HepG2 (cell line): Measurements from ENCODE around the gene KIAA0825. TPM values are rescaled to one million over a fixed set of nuclear protein-coding genes. Genes with fewer than 3 reads are reported as not detected.

Source experiments
- ATAC-seq: fragments of 200-7000 bp; cut with Tn5 transposase; 3 replicates; pipeline ENCODE4 v1.9.1; 2020; ENCODE audit warnings: mild to moderate bottlenecking, moderate library complexity
- BruUV-seq: library from RNA; stranded (reverse); fragments of 400-500 nt; replicated peaks from 2 replicates; lab custom pipeline; 2021; lab: Mats Ljungman, UMichigan
- CTCF ChIA-PET: fragments of 300-600 bp; formaldehyde crosslinking; extraction: SDS; loops from one replicate; lab custom pipeline; 2021; ENCODE audit warnings: low total read pairs, inconsistent platforms, low intra/inter-chr PET ratio; lab: Yijun Ruan, JAX
- POLR2A ChIA-PET: fragments of 350-600 bp; sonication (Branson Sonifier 250); formaldehyde crosslinking; loops from one replicate; lab custom pipeline; 2020; ENCODE audit warnings: antibody characterized with exemption, inconsistent platforms; lab: Yijun Ruan, JAX
- DNase-seq: peaks from one replicate; pipeline ENCODE4 v3.0.0-alpha.2; 2015; ENCODE audit warnings: low spot score
- FAIRE-seq: peaks from 3 replicates; lab custom pipeline; 2011; peaks lifted over from hg19 to GRCh38; lab: Jason Lieb, UNC
- H2AFZ ChIP-seq: one replicate; pipeline ENCODE4 v1.6.1; 2011; ENCODE audit warnings: low read length, inconsistent platforms
- H3K27ac ChIP-seq: fragments of 300-600 bp; 3 replicates; pipeline ENCODE4 v1.8.0; 2011; ENCODE audit warnings: mixed run types, mild to moderate bottlenecking, mixed read lengths, low read length, inconsistent platforms; ENCODE audit not compliant: insufficient read depth; ENCODE audit errors: extremely low read length
- H3K27me3 ChIP-seq, 2 experiments: fragments of 200-600 bp in 1 of 2; 2 replicates in 1 of 2; 3 replicates in 1 of 2; pipeline versions ENCODE4 v1.6.0 to v1.8.0; 2011; ENCODE audit warnings: low read length in 2 of 2, mild to moderate bottlenecking in 2 of 2, moderate library complexity in 2 of 2, inconsistent platforms in 1 of 2; ENCODE audit not compliant: insufficient read depth in 2 of 2, control insufficient read depth in 1 of 2
- H3K36me3 ChIP-seq, 2 experiments: fragments of 200-600 bp in 1 of 2; replicated peaks in 1 of 2; 2 replicates in 1 of 2; 3 replicates in 1 of 2; pipeline versions ENCODE4 v1.5.1 to v1.8.0; 2011; ENCODE audit warnings: low read length in 2 of 2, inconsistent platforms in 1 of 2; ENCODE audit not compliant: insufficient read depth in 2 of 2, control insufficient read depth in 1 of 2
- H3K4me1 ChIP-seq: 2 replicates; pipeline ENCODE4 v1.5.1; 2012; ENCODE audit warnings: low read length, inconsistent platforms; ENCODE audit not compliant: insufficient read depth
- H3K4me2 ChIP-seq: 2 replicates; pipeline ENCODE4 v1.6.0; 2011; ENCODE audit warnings: low read depth, low read length, inconsistent platforms
- H3K4me3 ChIP-seq, 3 experiments: fragments of 200-600 bp in 1 of 3; sonication (generic), shearing (Covaris generic) in 1 of 3; replicated peaks in 1 of 3; 2 replicates each; pipeline ENCODE4 v1.5.1; 2011 to 2016; ENCODE audit warnings: low read length in 3 of 3, inconsistent platforms in 2 of 3, low read depth in 2 of 3, mild to moderate bottlenecking in 2 of 3, control low read depth in 1 of 3, mixed read lengths in 1 of 3; ENCODE audit not compliant: insufficient read depth in 1 of 3
- H3K79me2 ChIP-seq: one replicate; pipeline ENCODE4 v1.6.1; 2011; ENCODE audit warnings: low read length, inconsistent platforms; ENCODE audit not compliant: insufficient read depth
- H3K9ac ChIP-seq: 2 replicates; pipeline ENCODE4 v1.6.0; 2011; ENCODE audit warnings: mild to moderate bottlenecking, low read depth, low read length, inconsistent platforms; ENCODE audit not compliant: insufficient read depth
- H3K9me3 ChIP-seq: 2 replicates; pipeline ENCODE4 v1.5.1; 2012; ENCODE audit warnings: mild to moderate bottlenecking, low read length
- H4K20me1 ChIP-seq: 2 replicates; pipeline ENCODE4 v1.6.0; 2011; ENCODE audit warnings: inconsistent platforms, mild to moderate bottlenecking, low read length, moderate library complexity; ENCODE audit not compliant: insufficient read depth
- AGO2 ChIP-seq: fragments of 200-400 bp; formaldehyde crosslinking; optimal IDR thresholded peaks from 2 replicates; pipeline ENCODE3; 2017; ENCODE audit warnings: mild to moderate bottlenecking, low read depth, low read length, moderate library complexity
- ARNTL ChIP-seq: sonication (generic); formaldehyde crosslinking; IDR thresholded peaks from 2 replicates; pipeline ENCODE4 v1.4.0; 2020; ENCODE audit warnings: mild to moderate bottlenecking, missing genetic modification reagents
- ATRX ChIP-seq: sonication (generic); formaldehyde crosslinking; IDR thresholded peaks from 2 replicates; pipeline ENCODE4 v1.4.0; 2020; ENCODE audit warnings: missing genetic modification reagents, borderline replicate concordance
- FOXC1 ChIP-seq: sonication (generic); formaldehyde crosslinking; IDR thresholded peaks from 2 replicates; pipeline ENCODE4 v1.8.0; 2022; ENCODE audit warnings: mild to moderate bottlenecking, missing genetic modification reagents, borderline replicate concordance
- GLMP ChIP-seq: sonication (generic); formaldehyde crosslinking; IDR thresholded peaks from 2 replicates; pipeline ENCODE4 v1.9.0; 2021; ENCODE audit warnings: missing genetic modification reagents, mild to moderate bottlenecking, borderline replicate concordance
- JUND ChIP-seq: sonication (generic); formaldehyde crosslinking; IDR thresholded peaks from 2 replicates; pipeline ENCODE4 v1.8.0; 2022; ENCODE audit warnings: mild to moderate bottlenecking, missing genetic modification reagents
- PLSCR1 ChIP-seq: sonication (generic); formaldehyde crosslinking; IDR thresholded peaks from 2 replicates; pipeline ENCODE4 v1.5.0; 2020; ENCODE audit warnings: missing genetic modification reagents, mild to moderate bottlenecking, borderline replicate concordance
- RFX3 ChIP-seq: IDR thresholded peaks from 2 replicates; pipeline ENCODE4 v1.6.1; 2016; ENCODE audit warnings: missing biosample characterization, missing genetic modification reagents
- TAF15 ChIP-seq: fragments of 200-400 bp; formaldehyde crosslinking; IDR thresholded peaks from one replicate; pipeline ENCODE4 v1.6.1; 2018; ENCODE audit warnings: mild to moderate bottlenecking, low read depth, low read length; ENCODE audit not compliant: poor library complexity, severe bottlenecking
- USF2 ChIP-seq, 2 experiments: sonication (generic) in 1 of 2; formaldehyde crosslinking in 1 of 2; IDR thresholded peaks; 2 replicates each; pipeline versions ENCODE4 v1.5.1 to v1.6.1; 2011 to 2020; ENCODE audit warnings: borderline replicate concordance in 1 of 2, low read depth in 1 of 2, low read length in 1 of 2, mild to moderate bottlenecking in 1 of 2, missing genetic modification reagents in 1 of 2, moderate library complexity in 1 of 2
- ZFP1 ChIP-seq: IDR thresholded peaks from 2 replicates; pipeline ENCODE4 v1.6.1; 2016
- ZNF3 ChIP-seq: IDR thresholded peaks from 2 replicates; pipeline ENCODE4 v1.7.0; 2017; ENCODE audit warnings: inconsistent platforms
- ZNF343 ChIP-seq: sonication (generic); formaldehyde crosslinking; IDR thresholded peaks from 2 replicates; pipeline ENCODE4 v1.4.0; 2020; ENCODE audit warnings: mild to moderate bottlenecking, missing genetic modification reagents
- ZNF430 ChIP-seq: sonication (generic); formaldehyde crosslinking; IDR thresholded peaks from 2 replicates; pipeline ENCODE4 v1.9.0; 2021; ENCODE audit warnings: mild to moderate bottlenecking, missing genetic modification reagents
- ZNF644 ChIP-seq: IDR thresholded peaks from 2 replicates; pipeline ENCODE4 v1.6.1; 2016; ENCODE audit warnings: low read depth
- ZNF879 ChIP-seq: sonication (generic); formaldehyde crosslinking; IDR thresholded peaks from 2 replicates; pipeline ENCODE4 v1.8.1; 2023; ENCODE audit warnings: missing genetic modification reagents
- WGBS: methylation state at CpG from one replicate; pipeline ENCODE4 v1.1.6; 2017; ENCODE audit warnings: low lambda C conversion rate; 5-methylcytosine and 5-hydroxymethylcytosine counted together
- in situ Hi-C: cut with HindIII; loops from 2 replicates; pipeline ENCODE4 v1.10.0; 2017; ENCODE audit warnings: low pct_unique_long_range_greater_than_20kb; ENCODE audit not compliant: extremely low pct_ligation_motif_present
- intact Hi-C: fragments of 100-400 bp; cut with micrococcal nuclease; formaldehyde crosslinking; loops from one replicate; pipeline ENCODE4 v1.10.0; 2022; ENCODE audit not compliant: unreplicated experiment
- polyA plus RNA-seq, 8 experiments: library from polyadenylated mRNA; depleted of rRNA in 3 of 8; stranded (reverse) in 7 of 8; unstranded in 1 of 8; fragments of >200 nt; fragmentation: Illumina TruSeq in 4 of 8; extraction: Trizol in 4 of 8; gene quantifications; 2 replicates each; pipeline versions ENCODE4 v1.2.1 to v1.2.3, GENCODE V29; 2011 to 2016; ENCODE audit warnings: low read depth in 4 of 8, missing spikeins in 1 of 8, mixed read lengths in 1 of 8; ENCODE audit not compliant: insufficient read depth in 1 of 8
- total RNA-seq, 5 experiments: library from RNA; depleted of rRNA; stranded (reverse); fragments of >200 nt; fragmentation: Illumina TruSeq; extraction: Trizol; gene quantifications; 2 replicates each; pipeline ENCODE4 v1.2.3, GENCODE V29; 2016; ENCODE audit warnings: low read depth in 1 of 5
- TF ChIP-seq, protein P1 (sequence below): IDR thresholded peaks from 2 replicates; pipeline ENCODE4 v1.6.1; 2016; ENCODE audit warnings: mild to moderate bottlenecking
- TF ChIP-seq, protein P2 (sequence below): sonication (generic); formaldehyde crosslinking; IDR thresholded peaks from 2 replicates; pipeline ENCODE4 v1.4.0; 2020; ENCODE audit warnings: missing genetic modification reagents

The KIAA0825 gene
- total and polyA plus RNA-seq, 2 of the 13 experiments (the other 11 are each of a cell fraction or from before 2014, with no cell fraction given), result 0.05 to 0.51 TPM

DNA sequence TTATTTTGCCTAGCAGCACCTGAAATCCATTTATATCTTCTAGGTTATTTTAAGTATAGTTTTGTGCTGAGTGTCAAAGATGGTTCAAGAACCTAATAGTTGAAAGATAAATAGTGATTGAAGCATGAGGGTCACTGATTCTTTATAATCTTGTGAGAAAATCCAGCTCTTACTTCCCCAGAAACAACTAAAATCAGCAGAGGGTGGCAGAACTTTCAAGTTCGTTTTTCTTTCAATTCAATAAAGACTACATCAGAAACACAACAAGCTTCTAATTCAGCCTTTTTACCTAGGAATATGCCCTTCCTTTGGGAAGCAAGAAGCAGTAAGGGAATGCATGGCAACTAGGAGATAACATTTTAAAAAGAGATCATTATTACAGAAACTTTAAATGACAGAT is 202.6 kb downstream of the KIAA0825 start (continued):
- TF ChIP-seq ZFP1 (CRISPR knock-in tag), result no peak

DNA sequence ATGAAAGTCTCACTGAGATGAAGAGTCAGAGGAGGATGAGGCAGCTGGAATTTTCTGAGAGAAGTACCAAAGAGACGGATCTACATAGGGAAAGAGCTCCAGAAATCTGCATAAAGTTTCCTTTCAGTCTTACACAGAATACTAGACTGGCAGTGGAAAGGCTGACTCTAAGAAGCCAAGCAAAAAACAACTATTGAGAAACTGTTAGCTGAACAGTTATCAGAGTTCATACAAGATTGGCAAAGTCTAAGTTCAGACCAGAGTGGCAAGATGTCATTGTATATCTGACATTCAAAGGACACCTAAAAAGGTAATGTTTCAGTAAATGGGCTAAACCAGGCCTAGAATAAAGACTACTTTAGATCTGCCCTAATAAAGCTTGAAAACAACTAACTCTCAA is 209.0 kb downstream of the KIAA0825 start:
- Histone ChIP-seq H3K4me1 (no peaks in the 10 kb centered on the region), H3K9ac (no peak overlapping the region), H3K27me3 (no peaks in the 10 kb centered on the region; a peak in 1 of 5 replicates), H3K36me3 (no peaks in the 10 kb centered on the region), H3K9me3 (no peaks in the 10 kb centered on the region), H3K27ac (no peak overlapping the region), H3K79me2 (no peaks in the 10 kb centered on the region), H3K4me3 (no peak overlapping the region), H3K4me2 (no peak overlapping the region), H4K20me1 (no peaks in the 10 kb centered on the region), H2AFZ (no peak overlapping the region)
- in situ Hi-C loops (no loop called here), intact Hi-C loops (no loop called here)
- no TSS peak for BruUV-seq
- CTCF ChIA-PET, result no interaction called here
- DNase-seq (no peak), ATAC-seq (no peak), FAIRE-seq (no peak)
- POLR2A ChIA-PET, result no interaction called here
- 0% methylated on average over 1 of the region's 1 CpG for WGBS
- TF ChIP-seq ZNF879 (CRISPR knock-in tag), result no peak
- no peak for TF ChIP-seq ATRX
- TF ChIP-seq, protein P1, sequence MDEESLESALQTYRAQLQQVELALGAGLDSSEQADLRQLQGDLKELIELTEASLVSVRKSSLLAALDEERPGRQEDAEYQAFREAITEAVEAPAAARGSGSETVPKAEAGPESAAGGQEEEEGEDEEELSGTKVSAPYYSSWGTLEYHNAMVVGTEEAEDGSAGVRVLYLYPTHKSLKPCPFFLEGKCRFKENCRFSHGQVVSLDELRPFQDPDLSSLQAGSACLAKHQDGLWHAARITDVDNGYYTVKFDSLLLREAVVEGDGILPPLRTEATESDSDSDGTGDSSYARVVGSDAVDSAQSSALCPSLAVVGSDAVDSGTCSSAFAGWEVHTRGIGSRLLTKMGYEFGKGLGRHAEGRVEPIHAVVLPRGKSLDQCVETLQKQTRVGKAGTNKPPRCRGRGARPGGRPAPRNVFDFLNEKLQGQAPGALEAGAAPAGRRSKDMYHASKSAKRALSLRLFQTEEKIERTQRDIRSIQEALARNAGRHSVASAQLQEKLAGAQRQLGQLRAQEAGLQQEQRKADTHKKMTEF (CRISPR knock-in tag), result no peak
- no peak for TF ChIP-seq ZNF3 (CRISPR knock-in tag)
- TF ChIP-seq JUND (CRISPR knock-in tag), result no peak
- TF ChIP-seq USF2 (IDR thresholded peaks at IDR 0.05; ENCODE audit: low read depth, low read length), result no peak
- TF ChIP-seq USF2 (CRISPR knock-in tag; IDR thresholded peaks at IDR 0.05; ENCODE audit: borderline replicate concordance), result no peak
- TF ChIP-seq ZNF430, result no peak
- TF ChIP-seq FOXC1 (CRISPR knock-in tag), result no peak
- no peak for TF ChIP-seq ZNF343 (CRISPR knock-in tag)
- no peak for TF ChIP-seq AGO2
- TF ChIP-seq GLMP (CRISPR knock-in tag), result no peak
- no peak for TF ChIP-seq TAF15
- TF ChIP-seq ZNF644 (CRISPR knock-in tag), result no peak
- no peak for TF ChIP-seq PLSCR1 (CRISPR knock-in tag)
- TF ChIP-seq ARNTL (CRISPR knock-in tag), result no peak
- TF ChIP-seq, protein P2, sequence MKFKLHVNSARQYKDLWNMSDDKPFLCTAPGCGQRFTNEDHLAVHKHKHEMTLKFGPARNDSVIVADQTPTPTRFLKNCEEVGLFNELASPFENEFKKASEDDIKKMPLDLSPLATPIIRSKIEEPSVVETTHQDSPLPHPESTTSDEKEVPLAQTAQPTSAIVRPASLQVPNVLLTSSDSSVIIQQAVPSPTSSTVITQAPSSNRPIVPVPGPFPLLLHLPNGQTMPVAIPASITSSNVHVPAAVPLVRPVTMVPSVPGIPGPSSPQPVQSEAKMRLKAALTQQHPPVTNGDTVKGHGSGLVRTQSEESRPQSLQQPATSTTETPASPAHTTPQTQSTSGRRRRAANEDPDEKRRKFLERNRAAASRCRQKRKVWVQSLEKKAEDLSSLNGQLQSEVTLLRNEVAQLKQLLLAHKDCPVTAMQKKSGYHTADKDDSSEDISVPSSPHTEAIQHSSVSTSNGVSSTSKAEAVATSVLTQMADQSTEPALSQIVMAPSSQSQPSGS (CRISPR knock-in tag), result no peak
- TF ChIP-seq RFX3 (CRISPR knock-in tag), result no peak
